NT2/D1 (cell line): ENCODE measurements around the gene KATNA1.
"Not testable (repeated sequence)": the region's sequence is repeated elsewhere in the genome, so short reads cannot be mapped to it uniquely, and the experiment has no call there.

Source experiments
- DNase-seq: peaks from one replicate; pipeline ENCODE4 v3.0.0-alpha.2; 2011; ENCODE audit warnings: low read depth, low spot score
- H3K27me3 ChIP-seq: 2 replicates; pipeline ENCODE4 v1.6.0; 2011; ENCODE audit warnings: mild to moderate bottlenecking; ENCODE audit not compliant: insufficient read length, insufficient read depth
- H3K36me3 ChIP-seq: 2 replicates; pipeline ENCODE4 v1.6.1; 2011; ENCODE audit warnings: mild to moderate bottlenecking, low read length, mixed read lengths; ENCODE audit not compliant: insufficient read depth, insufficient read length
- H3K4me1 ChIP-seq: 2 replicates; pipeline ENCODE4 v1.5.1; 2011; ENCODE audit not compliant: insufficient read depth, insufficient read length
- H3K4me3 ChIP-seq: 2 replicates; pipeline ENCODE4 v1.5.1; 2011; ENCODE audit warnings: low read depth; ENCODE audit not compliant: insufficient read length
- H3K9ac ChIP-seq: 2 replicates; pipeline ENCODE4 v1.6.0; 2011; ENCODE audit warnings: low read depth; ENCODE audit not compliant: insufficient read length
- H3K9me3 ChIP-seq: 2 replicates; pipeline ENCODE4 v1.5.1; 2011; ENCODE audit warnings: mild to moderate bottlenecking, low read length; ENCODE audit not compliant: insufficient read depth
- SUZ12 ChIP-seq: IDR thresholded peaks from 2 replicates; pipeline ENCODE4 v1.6.1; 2011; ENCODE audit not compliant: insufficient read length, insufficient read depth; ENCODE audit errors: extremely low read depth
- YY1 ChIP-seq: IDR thresholded peaks from 2 replicates; pipeline ENCODE4 v1.6.1; 2011; ENCODE audit not compliant: insufficient read length, insufficient read depth
- ZNF274 ChIP-seq: IDR thresholded peaks from 2 replicates; pipeline ENCODE4 v1.6.1; 2011; ENCODE audit warnings: mild to moderate bottlenecking, low read depth, low read length

KATNA1 gene

DNA sequence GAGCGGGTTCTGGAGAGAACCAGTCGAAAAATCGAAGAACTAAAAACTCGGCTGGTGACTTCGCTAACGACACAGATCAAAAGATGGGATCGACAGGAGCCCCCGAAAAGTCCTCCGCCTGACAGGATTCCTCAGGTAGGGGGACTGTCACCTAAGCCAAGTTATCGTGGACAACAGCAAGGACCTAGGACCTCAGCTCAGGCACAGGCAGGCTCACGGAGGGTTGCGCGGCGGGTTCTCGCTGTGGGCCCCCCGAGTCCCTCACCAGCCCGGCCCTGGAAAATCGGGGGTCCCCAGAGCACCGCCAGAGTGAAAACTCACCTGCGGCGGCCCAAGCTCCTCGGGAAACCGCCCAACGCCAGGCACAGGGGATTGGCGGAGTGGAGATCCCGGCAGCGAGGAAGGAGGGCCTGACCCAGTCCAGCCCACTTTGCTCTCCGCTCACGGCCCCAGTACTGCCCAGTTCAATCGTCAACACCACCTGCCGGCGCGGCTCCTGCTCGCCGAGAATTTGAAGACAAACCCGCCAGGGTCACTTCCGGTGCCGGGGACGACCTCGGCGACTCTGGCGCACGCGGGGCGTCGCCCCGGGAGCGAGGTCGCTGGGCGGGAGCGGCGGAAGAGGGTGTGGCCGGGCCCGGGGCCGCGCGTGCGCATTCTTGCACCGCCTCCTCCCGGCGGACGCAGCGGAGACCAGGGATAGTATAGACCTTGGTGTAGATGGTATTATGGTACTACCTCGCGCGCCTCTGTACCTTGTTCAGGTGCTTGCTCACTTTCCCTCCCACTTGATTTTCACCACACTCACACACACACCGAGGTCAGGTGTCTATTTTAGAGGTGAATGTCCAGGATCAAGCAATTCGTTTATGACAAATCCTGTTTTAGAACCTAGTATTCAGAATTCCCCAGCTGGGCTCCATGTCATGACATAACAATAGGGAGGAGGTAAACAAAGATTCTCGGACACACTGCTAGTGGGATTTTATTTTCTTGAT lies at the start of gene KATNA1:
TSS of gene KATNA1 (minus strand) at position 567 of the 998 bp plus-strand sequence. CDS start 10,167 bp downstream, outside the sequence.
- Histone ChIP-seq H3K9me3 (no peaks in the 10 kb centered on the region), H3K9ac (peak within 1 kb of the TSS; percentile 77), H3K4me3 (peak within 1 kb of the TSS; percentile 72), H3K4me1 (no peaks in the 10 kb centered on the region), H3K27me3 (no peaks in the 10 kb centered on the region), H3K36me3 (no peaks in the 10 kb centered on the region)
- peak; percentile 62 for DNase-seq
- no peak for TF ChIP-seq SUZ12
- TF ChIP-seq YY1 = no peak
- no peak for TF ChIP-seq ZNF274

GRCh38 chr6:149698175-149698574 lies 49.7 kb upstream of the KATNA1 start:
- TF ChIP-seq SUZ12 (no peak), YY1 (no peak), ZNF274 (no peak)
- no peak overlapping the region for H3K4me3 ChIP-seq
- H3K4me1 ChIP-seq = no peaks in the 10 kb centered on the region
- no peak for DNase-seq
- H3K9ac ChIP-seq = no peak overlapping the region
- no peaks in the 10 kb centered on the region for H3K27me3 ChIP-seq
- no peaks in the 10 kb centered on the region for H3K9me3 ChIP-seq
- H3K36me3 ChIP-seq = peaks cover 46% of the 10 kb centered on the region

GRCh38 chr6:149696901-149697300 lies 48.4 kb upstream of the KATNA1 start:
- Histone ChIP-seq H3K36me3 (peaks cover 55% of the 10 kb centered on the region), H3K9me3 (no peaks in the 10 kb centered on the region), H3K4me3 (no peak overlapping the region), H3K4me1 (no peaks in the 10 kb centered on the region), H3K9ac (no peak overlapping the region), H3K27me3 (no peaks in the 10 kb centered on the region)
- TF ChIP-seq ZNF274 (no peak), YY1 (no peak), SUZ12 (no peak)
- DNase-seq = no peak

- H3K36me3 ChIP-seq = peaks cover 62% of the 10 kb centered on the region
- TF ChIP-seq YY1 (no peak), SUZ12 (no peak)
- no peak overlapping the region for H3K9ac ChIP-seq
- H3K27me3 ChIP-seq = no peaks in the 10 kb centered on the region
- no peak for DNase-seq
- H3K4me3 ChIP-seq = no peak overlapping the region
- no peaks in the 10 kb centered on the region for H3K4me1 ChIP-seq
- H3K9me3 ChIP-seq = no peaks in the 10 kb centered on the region
Measured at GRCh38 chr6:149694921-149695320, 46.4 kb upstream of the KATNA1 start.

- Histone ChIP-seq H3K4me3 (no peak overlapping the region), H3K36me3 (peaks cover 48% of the 10 kb centered on the region), H3K9me3 (no peaks in the 10 kb centered on the region), H3K4me1 (no peaks in the 10 kb centered on the region), H3K27me3 (no peaks in the 10 kb centered on the region), H3K9ac (no peak overlapping the region)
- no peak for DNase-seq
- TF ChIP-seq ZNF274 (no peak), SUZ12 (no peak), YY1 (no peak)
Measured at GRCh38 chr6:149691201-149691600, 42.7 kb upstream of the KATNA1 start.

GRCh38 chr6:149686230-149686629 lies 37.7 kb upstream of the KATNA1 start:
- no peaks in the 10 kb centered on the region for H3K4me1 ChIP-seq
- no peak for TF ChIP-seq YY1
- no peak for TF ChIP-seq SUZ12
- no peak for TF ChIP-seq ZNF274
- H3K9me3 ChIP-seq = no peaks in the 10 kb centered on the region
- no peaks in the 10 kb centered on the region for H3K27me3 ChIP-seq
- H3K9ac ChIP-seq = no peak overlapping the region
- no peak overlapping the region for H3K4me3 ChIP-seq
- peaks cover 41% of the 10 kb centered on the region for H3K36me3 ChIP-seq
- DNase-seq = no peak

GRCh38 chr6:149683256-149683859 lies 34.8 kb upstream of the KATNA1 start:
- H3K27me3 ChIP-seq = no peaks in the 10 kb centered on the region
- DNase-seq = no peak
- TF ChIP-seq YY1 (no peak), SUZ12 (no peak), ZNF274 (no peak)
- H3K9me3 ChIP-seq = no peaks in the 10 kb centered on the region
- no peaks in the 10 kb centered on the region for H3K4me1 ChIP-seq
- no peak overlapping the region for H3K4me3 ChIP-seq
- H3K9ac ChIP-seq = no peak overlapping the region
- H3K36me3 ChIP-seq = peaks cover 38% of the 10 kb centered on the region

DNA sequence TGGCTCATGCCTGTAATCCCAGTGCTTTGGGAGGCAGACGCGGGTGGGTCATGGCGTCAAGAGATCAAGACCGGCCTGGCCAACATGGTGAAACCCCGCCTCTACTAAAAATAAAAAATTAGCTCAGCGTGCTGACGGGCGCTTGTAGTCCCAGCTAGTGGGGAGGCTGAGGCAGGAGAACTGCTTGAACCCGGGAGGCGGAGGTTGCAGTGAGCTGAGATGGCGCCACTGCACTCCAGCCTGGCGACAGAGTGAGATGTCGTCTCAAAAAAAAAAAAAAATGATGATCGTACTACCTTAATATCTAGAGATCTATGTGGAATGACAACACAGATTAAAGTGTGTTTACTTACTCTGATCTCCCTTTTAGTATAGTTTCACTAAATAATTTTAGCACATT lies 33.3 kb upstream of the KATNA1 start:
- H3K36me3 ChIP-seq = peaks cover 46% of the 10 kb centered on the region
- not testable (repeated sequence) for H3K27me3 ChIP-seq, H3K9me3 ChIP-seq, H3K9ac ChIP-seq, H3K4me1 ChIP-seq, DNase-seq, H3K4me3 ChIP-seq
